Measurements from ENCODE around the gene TCP11L2.
A peak's percentile ranks its signal among the peaks of the same experiment; 100 is the strongest.
"Not testable (repeated sequence)": the region's sequence is repeated elsewhere in the genome, so short reads cannot be mapped to it uniquely, and the experiment has no call there.

Gene TCP11L2

DNA sequence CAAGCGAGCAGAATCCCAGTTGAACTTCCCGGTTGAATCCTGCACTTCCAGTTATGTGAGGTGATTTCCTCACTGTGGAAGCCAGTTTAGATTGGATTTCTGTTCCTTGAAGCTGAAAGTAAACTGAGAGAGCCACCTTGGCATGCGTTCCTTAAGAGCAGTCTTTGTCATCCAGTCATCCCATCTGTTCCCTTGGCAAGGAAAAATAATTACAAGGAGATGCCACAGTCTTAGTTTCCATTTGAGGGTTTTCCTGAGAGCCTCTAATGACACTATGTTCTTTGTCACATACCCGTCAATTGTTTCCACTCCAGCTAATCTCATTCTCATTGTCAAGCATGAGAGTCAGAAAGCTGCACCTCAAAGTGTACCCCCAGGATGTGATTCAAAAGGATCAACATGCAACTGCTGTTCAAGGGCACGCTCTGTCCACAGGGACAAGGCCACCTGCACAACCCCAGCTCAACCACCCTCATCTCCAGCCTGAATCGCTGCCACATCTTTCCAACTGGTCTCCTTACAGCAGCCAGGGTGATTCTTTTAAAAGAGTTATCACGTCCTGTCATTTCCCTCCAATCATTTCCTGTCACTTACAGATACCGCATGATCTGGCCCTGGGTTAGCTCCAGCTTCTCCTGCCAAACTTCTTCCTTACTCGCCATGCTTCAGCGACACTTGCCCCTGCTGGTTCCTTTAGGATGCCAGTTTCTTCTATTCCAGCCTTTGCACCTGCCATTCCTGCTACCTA lies 18.0 kb upstream of the TCP11L2 start:
- no peak for DNase-seq (ENCODE audit: low read depth)

DNA sequence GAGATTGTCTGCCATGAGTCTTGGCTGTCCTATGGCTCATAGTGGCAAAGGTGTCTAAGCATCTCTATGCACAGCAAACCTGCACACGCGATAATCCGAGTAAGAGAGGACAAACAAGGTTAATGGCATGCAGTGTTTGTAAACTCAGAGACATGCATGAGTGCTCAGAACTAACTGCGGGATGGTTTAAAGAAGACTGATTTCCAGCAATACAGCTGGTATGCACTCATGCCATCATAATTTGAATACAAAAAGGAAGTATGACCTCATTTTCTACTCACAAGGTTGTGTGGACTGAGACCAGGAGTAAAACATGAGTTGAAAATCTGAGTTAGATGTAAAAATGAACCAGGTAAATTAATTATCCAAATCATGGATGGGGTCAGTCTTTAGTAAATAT lies 16.6 kb upstream of the TCP11L2 start:
- DNase-seq (ENCODE audit: low read depth): no peak

DNA sequence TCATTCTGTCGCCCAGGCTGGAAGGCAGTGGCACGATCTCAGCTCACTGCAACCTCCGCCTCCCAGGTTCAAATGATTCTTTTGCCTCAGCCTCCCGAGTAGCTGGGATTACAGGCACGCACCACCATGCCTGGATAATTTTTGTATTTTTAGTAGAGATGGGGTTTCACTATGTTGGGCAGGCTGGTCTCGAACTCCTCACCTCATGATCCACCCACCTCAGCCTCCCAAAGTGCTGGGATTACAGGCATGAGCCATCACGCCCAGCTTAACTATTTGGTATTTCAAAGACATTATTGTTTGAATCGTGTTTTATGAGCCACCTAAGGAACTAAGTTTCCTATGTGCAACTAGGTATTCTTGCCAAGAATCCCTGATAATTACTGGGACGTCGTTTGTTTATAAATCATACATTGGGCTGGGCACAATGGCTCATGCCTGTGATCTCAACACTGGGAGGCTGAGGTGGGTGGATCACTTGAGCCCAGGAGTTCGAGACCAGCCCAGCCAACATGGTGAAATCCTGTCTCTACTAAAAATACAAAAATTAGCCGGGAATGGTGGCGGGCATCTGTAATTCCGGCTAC lies 15.9 kb upstream of the TCP11L2 start:
- not testable (repeated sequence) for DNase-seq (ENCODE audit: low read depth)

DNA sequence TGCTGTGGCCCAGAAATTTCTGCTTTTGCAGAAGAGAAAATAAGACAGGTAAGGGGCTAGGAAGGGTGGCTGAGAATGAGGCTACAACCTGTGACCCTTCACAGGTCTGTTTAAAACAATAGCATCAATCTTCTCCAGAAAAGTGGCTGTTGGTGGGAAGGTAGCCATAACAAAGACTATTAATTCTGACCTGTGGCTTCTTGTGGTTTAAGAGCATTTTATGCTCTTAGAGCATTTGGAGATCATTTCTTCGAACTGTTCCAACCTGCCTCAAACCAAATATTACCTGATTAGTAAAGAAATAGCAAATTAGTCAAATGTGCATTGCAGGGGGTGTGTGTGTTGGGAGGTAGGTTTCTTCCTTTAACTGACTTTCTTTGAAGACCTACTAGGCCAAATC lies 15.2 kb upstream of the TCP11L2 start:
- DNase-seq (ENCODE audit: low read depth): no peak

GRCh38 chr12:106288101-106288493 lies 14.4 kb upstream of the TCP11L2 start:
- no peak for DNase-seq (ENCODE audit: low read depth)

GRCh38 chr12:106288494-106289195 lies 13.9 kb upstream of the TCP11L2 start:
- DNase-seq (ENCODE audit: low read depth): peak; percentile 88

GRCh38 chr12:106289196-106289681 lies 13.3 kb upstream of the TCP11L2 start:
- DNase-seq (ENCODE audit: low read depth): no peak

GRCh38 chr12:106290666-106291065 lies 11.9 kb upstream of the TCP11L2 start:
- no peak for DNase-seq (ENCODE audit: low read depth)

DNA sequence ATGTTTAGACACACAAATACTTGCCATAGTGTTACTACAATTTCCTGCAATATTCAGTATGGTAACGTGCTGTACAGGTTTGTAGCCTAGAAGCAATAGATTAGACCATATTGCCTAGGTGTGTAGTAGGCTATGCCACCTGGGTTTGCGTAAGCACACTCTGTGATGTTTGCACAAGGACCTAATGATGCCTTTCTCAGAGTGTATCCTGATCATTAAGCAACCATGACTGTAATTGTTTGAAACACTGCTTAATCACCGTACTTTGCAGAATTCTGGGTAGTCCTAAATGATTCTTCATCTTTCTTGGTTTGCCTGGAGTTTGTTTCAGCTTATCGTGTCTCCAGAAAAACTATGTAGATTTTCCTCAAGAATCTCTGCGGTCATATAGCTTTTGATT lies 11.2 kb upstream of the TCP11L2 start:
- no peak for DNase-seq (ENCODE audit: low read depth)

DNA sequence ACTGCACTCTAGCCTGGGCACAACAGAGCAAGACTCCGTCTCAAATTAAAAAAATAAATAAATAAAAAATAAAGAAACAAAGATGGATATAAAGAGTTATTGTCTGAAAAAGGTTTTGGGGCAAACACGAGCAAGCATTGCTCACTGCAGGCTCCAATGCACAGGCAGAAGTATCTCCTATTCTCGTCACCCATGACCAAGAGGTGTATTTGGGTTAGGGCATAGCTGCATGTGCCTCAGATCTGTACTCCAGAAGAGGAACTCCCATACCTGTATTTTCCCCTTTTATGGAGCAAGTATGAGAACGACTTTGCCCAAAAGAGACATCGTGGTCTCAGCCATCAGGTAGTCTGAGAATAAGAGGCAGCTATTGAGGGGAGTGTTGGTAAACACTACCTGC lies 10.2 kb upstream of the TCP11L2 start:
- no peak for DNase-seq (ENCODE audit: low read depth)

- DNase-seq (ENCODE audit: low read depth): peak; percentile 66
Observed at GRCh38 chr12:106296179-106296877, 6.2 kb upstream of the TCP11L2 start.

- no peak for DNase-seq (ENCODE audit: low read depth)
Observed at GRCh38 chr12:106297075-106297474, 5.5 kb upstream of the TCP11L2 start.

DNA sequence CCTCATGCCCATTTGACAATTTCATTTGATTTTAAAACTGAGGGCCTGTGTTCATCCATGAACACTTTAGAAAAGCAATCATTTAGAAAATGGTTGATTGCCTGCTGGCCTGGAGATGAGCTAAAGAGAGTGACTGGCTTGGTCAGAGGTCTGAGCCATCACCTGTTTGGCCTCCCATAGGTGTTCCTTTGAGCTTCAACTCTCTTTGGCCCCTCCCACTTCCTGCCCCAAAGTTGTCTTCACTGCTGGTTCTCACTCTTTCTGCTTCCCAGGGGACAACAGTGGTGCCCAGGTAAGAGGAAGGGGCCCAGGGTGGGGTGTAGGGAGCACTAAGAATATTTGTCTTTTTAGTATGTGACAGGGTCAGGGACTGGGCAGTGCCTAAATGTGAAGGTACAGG lies 4.9 kb upstream of the TCP11L2 start:
- no peak for DNase-seq (ENCODE audit: low read depth)

GRCh38 chr12:106299202-106299774 lies 3.2 kb upstream of the TCP11L2 start:
- DNase-seq (ENCODE audit: low read depth): peak; percentile 42

DNA sequence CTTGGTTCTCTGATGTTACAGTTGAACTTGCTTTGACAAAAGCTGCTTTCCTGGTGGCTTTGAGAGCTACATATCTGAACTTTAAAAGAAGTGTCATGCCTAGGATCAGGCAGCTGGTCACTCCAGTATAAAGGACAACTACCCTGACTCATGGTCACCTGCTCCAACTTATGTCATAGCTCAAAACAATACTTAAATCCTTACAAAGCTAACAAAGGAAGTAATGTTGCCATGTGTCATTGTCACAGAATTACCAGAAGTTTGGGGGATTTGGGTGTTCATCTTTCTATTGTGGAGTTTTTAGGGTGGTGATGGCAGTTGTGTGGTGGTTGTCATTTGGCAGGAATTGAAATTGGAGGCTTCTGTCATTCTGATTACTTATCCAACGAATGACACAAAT lies 1.8 kb upstream of the TCP11L2 start:
- no peak for DNase-seq (ENCODE audit: low read depth)

- peak; percentile 77 for DNase-seq (ENCODE audit: low read depth)
Observed at GRCh38 chr12:106301241-106301610, 1.3 kb upstream of the TCP11L2 start.

DNA sequence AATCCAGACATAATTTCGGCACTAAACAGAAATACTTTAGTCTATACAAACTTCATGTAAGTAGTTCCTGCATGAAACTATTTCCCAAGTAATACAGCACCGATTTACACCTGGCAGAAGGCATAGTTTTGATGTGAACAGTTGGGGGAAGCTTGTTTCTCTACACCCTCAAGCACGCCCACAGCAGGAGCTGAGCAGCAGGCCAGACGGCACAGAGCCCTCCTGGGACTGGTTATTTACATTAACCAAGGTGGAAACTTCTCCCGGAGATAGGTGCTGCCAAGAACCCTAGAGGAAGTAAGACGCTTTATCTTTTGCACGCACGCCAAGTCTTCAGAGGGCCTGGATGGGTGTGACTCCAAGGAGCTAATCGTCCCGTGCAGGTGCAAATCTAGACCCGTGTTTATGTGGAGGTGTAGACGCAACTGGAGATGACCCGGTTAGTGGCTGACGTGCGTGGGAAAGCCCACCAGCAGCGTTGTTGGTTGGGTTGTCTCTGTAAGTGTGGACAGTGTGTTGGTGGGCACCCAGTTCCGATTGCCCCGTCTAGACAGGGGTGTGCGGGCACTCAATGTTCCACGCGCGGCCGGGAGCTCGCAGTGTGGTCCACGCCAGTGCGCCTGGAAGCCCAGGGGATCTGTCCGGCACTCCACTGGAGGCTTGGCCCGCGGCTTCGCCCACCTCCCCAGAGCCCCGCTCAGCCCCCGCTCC lies 767 bp upstream of the TCP11L2 start:
- no peak for DNase-seq (ENCODE audit: low read depth)

DNA sequence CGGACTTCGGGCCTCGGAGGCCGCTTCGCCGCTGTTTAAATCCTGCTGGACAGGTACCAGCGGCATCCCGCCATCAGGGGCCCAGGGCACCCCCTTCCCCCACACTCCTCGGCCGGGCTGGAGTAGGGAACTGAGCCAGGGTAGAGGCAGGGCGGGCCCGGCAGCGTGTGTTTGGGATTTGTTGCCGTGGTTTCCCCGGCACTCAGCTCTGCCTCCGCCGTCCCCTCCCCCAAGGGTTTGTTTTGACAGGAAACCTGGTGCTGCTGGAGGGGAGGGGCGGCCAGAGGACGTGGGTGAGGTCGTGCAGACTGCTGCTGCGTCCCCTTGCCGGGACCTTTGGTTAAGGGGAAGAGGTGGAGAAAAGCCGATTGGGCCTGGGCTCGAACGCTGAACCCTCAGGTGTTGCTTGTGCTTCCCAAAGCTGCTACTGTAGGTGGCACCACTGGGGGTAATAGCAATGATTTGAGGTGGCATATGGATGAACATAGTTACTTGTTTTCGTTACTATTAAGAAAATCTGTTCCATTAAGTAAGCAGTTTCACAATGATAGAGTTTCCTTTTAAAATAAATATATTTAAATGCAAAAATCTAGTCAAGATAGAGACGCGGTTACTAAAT lies 778 bp downstream of the TCP11L2 start:
- peak; percentile 74 for DNase-seq (ENCODE audit: low read depth)

DNA sequence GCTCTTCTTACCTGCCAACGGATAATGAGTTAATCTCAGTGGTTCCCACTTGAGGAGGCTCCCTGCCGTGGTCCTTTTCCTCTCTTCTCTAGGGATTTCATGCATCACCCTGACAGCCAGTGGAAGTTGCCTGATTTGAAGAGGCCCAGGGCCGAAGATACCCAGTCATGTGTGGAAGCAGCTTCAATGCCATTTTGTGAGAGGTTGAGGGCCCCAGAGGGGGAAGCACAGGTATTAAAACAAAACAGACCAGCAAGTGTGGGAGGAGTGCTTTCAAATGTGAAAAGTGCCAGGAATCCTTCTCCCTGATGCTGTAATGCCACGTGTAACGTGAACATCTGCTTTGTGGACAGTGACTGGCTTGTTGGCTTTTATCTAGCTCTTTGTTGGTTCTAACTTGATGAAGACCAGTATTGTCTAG lies 1.5 kb downstream of the TCP11L2 start:
- DNase-seq (ENCODE audit: low read depth): no peak

GRCh38 chr12:106304797-106305196 lies 2.3 kb downstream of the TCP11L2 start:
- no peak for DNase-seq (ENCODE audit: low read depth)

DNA sequence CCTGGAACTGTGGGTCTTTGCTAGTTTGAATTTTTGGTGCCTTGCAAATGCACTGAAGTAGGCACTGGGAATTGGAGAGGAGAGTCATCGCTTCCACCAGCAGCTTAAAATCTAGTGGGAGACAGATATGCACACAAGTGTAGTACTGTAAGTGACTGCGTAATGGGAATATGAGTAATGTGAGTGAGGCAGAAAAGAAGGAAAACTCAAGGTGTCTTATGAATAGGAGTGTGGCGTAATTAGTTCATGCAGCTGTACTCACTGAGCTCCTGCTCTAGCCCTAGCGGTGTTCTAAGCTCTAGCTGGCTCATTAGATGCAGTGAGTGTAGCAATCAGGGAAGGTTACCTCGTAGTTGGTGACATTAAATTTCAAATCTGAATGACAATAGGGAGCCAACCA lies 2.8 kb downstream of the TCP11L2 start:
- DNase-seq (ENCODE audit: low read depth): no peak
